Ovary (tissue), 3 donors: ENCODE results near the gene MAPKAP1.

Experiments
- CTCF ChIP-seq, 3 donors: fragments of 450-650 bp in 2 of 3; fragments of 200-600 bp in 1 of 3; IDR thresholded peaks; one replicate each; pipeline versions ENCODE4 v1.5.1 to v1.8.0; 2016 to 2022; ENCODE audit warnings: antibody characterized with exemption in 3 of 3, mild to moderate bottlenecking in 1 of 3
- EP300 ChIP-seq: sonication (generic); formaldehyde crosslinking; IDR thresholded peaks from one replicate; pipeline ENCODE4 v1.6.1; 2017; ENCODE audit warnings: antibody characterized with exemption
- donor health status: DM: no; HTN: no; CAD: no.

GRCh38 chr9:125544988-125545651 is 161.9 kb downstream of the MAPKAP1 start:
- TF ChIP-seq CTCF (IDR thresholded peaks at IDR 0.05) (no peak), EP300 (no peak)
